ENCODE measurements around the gene IRAK3.
A peak's percentile ranks its signal among the peaks of the same experiment; 100 is the strongest.

The IRAK3 gene

GRCh38 chr12:66269757-66270383 is 80.9 kb downstream of the IRAK3 start:
- Histone ChIP-seq H3K23ac (ENCODE audit: low read depth, low read length, poor library complexity) (no peak overlapping the region), H3K4me3 (ENCODE audit: low read length in 2 of 2) (no peak overlapping the region), H3K27ac (replicated peaks; ENCODE audit: low read length) (no peak overlapping the region), H3K27me3 (ENCODE audit: control insufficient read depth in 3 of 3, insufficient read depth in 3 of 3, low read depth in 1 of 3, low read length in 3 of 3) (no peaks in the 10 kb centered on the region), H2BK5ac (ENCODE audit: low read length) (no peak overlapping the region), H3K79me1 (ENCODE audit: low read depth, low read length) (no peaks in the 10 kb centered on the region), H3K9ac (ENCODE audit: low read depth, low read length, poor library complexity) (no peak overlapping the region), H2BK15ac (ENCODE audit: low read length) (no peak overlapping the region), H4K8ac (ENCODE audit: low read depth, low read length) (no peak overlapping the region), H3K4me2 (ENCODE audit: insufficient read depth, low read length, poor library complexity, severe bottlenecking) (no peak overlapping the region), H3K4ac (ENCODE audit: low read length) (no peak overlapping the region), H3K4me1 (ENCODE audit: control insufficient read depth in 2 of 2, insufficient read depth in 1 of 2, low read depth in 1 of 2, low read length in 2 of 2) (peaks cover 0 to 3% of the 10 kb centered on the region in 2 donors), H2BK12ac (ENCODE audit: low read length) (no peak overlapping the region), H2AK5ac (ENCODE audit: low read depth, low read length) (no peak overlapping the region), H2AFZ (ENCODE audit: low read length) (peak overlapping the region; percentile 73), H2BK120ac (ENCODE audit: low read depth, low read length) (no peak overlapping the region), H3K36me3 (replicated peaks in 1 of 2; ENCODE audit: control insufficient read depth in 2 of 2, insufficient read depth in 2 of 2, low read length in 2 of 2) (no peaks in the 10 kb centered on the region), H3K9me3 (replicated peaks in 1 of 2; ENCODE audit: control insufficient read depth in 2 of 2, insufficient read depth in 1 of 2, low read depth in 1 of 2, low read length in 2 of 2) (no peaks in the 10 kb centered on the region), H3K14ac (ENCODE audit: low read length) (no peak overlapping the region), H4K91ac (ENCODE audit: low read depth, low read length, poor library complexity) (no peak overlapping the region), H3K18ac (ENCODE audit: low read length) (no peak overlapping the region)
- WGBS, 2 donors (ENCODE audit: extremely low coverage in 2 of 2, insufficient read length in 2 of 2, insufficient replicate concordance in 1 of 2), result no CpG with 5 or more reads among the region's 5 CpGs
- peak; percentile 38 for DNase-seq (ENCODE audit: low spot score)

- Histone ChIP-seq H2BK5ac (ENCODE audit: low read length) (no peak overlapping the region), H3K4ac (ENCODE audit: low read length) (no peak overlapping the region), H3K9ac (ENCODE audit: low read depth, low read length, poor library complexity) (no peak overlapping the region), H2BK15ac (ENCODE audit: low read length) (no peak overlapping the region), H3K14ac (ENCODE audit: low read length) (no peak overlapping the region), H4K91ac (ENCODE audit: low read depth, low read length, poor library complexity) (no peak overlapping the region), H2BK120ac (ENCODE audit: low read depth, low read length) (no peak overlapping the region), H2AFZ (ENCODE audit: low read length) (no peak overlapping the region), H2AK5ac (ENCODE audit: low read depth, low read length) (no peak overlapping the region), H3K23ac (ENCODE audit: low read depth, low read length, poor library complexity) (no peak overlapping the region), H3K27ac (replicated peaks; ENCODE audit: low read length) (no peak overlapping the region), H3K79me1 (ENCODE audit: low read depth, low read length) (no peaks in the 10 kb centered on the region), H3K9me3 (replicated peaks in 1 of 2; ENCODE audit: control insufficient read depth in 2 of 2, insufficient read depth in 1 of 2, low read depth in 1 of 2, low read length in 2 of 2) (no peaks in the 10 kb centered on the region), H3K4me1 (ENCODE audit: control insufficient read depth in 2 of 2, insufficient read depth in 1 of 2, low read depth in 1 of 2, low read length in 2 of 2) (peaks cover 0 to 3% of the 10 kb centered on the region in 2 donors), H3K4me2 (ENCODE audit: insufficient read depth, low read length, poor library complexity, severe bottlenecking) (no peak overlapping the region), H4K8ac (ENCODE audit: low read depth, low read length) (no peak overlapping the region), H3K4me3 (ENCODE audit: low read length in 2 of 2) (no peak overlapping the region), H3K27me3 (ENCODE audit: control insufficient read depth in 3 of 3, insufficient read depth in 3 of 3, low read depth in 1 of 3, low read length in 3 of 3) (no peaks in the 10 kb centered on the region), H2BK12ac (ENCODE audit: low read length) (no peak overlapping the region), H3K18ac (ENCODE audit: low read length) (no peak overlapping the region), H3K36me3 (replicated peaks in 1 of 2; ENCODE audit: control insufficient read depth in 2 of 2, insufficient read depth in 2 of 2, low read length in 2 of 2) (no peaks in the 10 kb centered on the region)
- no peak for DNase-seq (ENCODE audit: low spot score)
- WGBS, 2 donors (ENCODE audit: extremely low coverage in 2 of 2, insufficient read length in 2 of 2, insufficient replicate concordance in 1 of 2), result no CpG with 5 or more reads among the region's 1 CpG
Observed at GRCh38 chr12:66270613-66271012, 81.6 kb downstream of the IRAK3 start.

- no peak overlapping the region for H3K27ac ChIP-seq (replicated peaks; ENCODE audit: low read length)
- no peak overlapping the region for H3K4me2 ChIP-seq (ENCODE audit: insufficient read depth, low read length, poor library complexity, severe bottlenecking)
- no peak overlapping the region for H3K4ac ChIP-seq (ENCODE audit: low read length)
- DNase-seq (ENCODE audit: low spot score), result no peak
- H3K36me3 ChIP-seq (replicated peaks in 1 of 2; ENCODE audit: control insufficient read depth in 2 of 2, insufficient read depth in 2 of 2, low read length in 2 of 2), result no peaks in the 10 kb centered on the region
- H4K91ac ChIP-seq (ENCODE audit: low read depth, low read length, poor library complexity), result no peak overlapping the region
- no peak overlapping the region for H2BK15ac ChIP-seq (ENCODE audit: low read length)
- WGBS, 2 donors (ENCODE audit: extremely low coverage in 2 of 2, insufficient read length in 2 of 2, insufficient replicate concordance in 1 of 2), result no CpG with 5 or more reads among the region's 3 CpGs
- no peaks in the 10 kb centered on the region for H3K27me3 ChIP-seq (ENCODE audit: control insufficient read depth in 3 of 3, insufficient read depth in 3 of 3, low read depth in 1 of 3, low read length in 3 of 3)
- H2AK5ac ChIP-seq (ENCODE audit: low read depth, low read length), result no peak overlapping the region
- no peak overlapping the region for H2BK120ac ChIP-seq (ENCODE audit: low read depth, low read length)
- no peak overlapping the region for H3K23ac ChIP-seq (ENCODE audit: low read depth, low read length, poor library complexity)
- H4K8ac ChIP-seq (ENCODE audit: low read depth, low read length), result no peak overlapping the region
- no peak overlapping the region for H3K4me3 ChIP-seq (ENCODE audit: low read length in 2 of 2)
- no peak overlapping the region for H3K14ac ChIP-seq (ENCODE audit: low read length)
- no peak overlapping the region for H3K9ac ChIP-seq (ENCODE audit: low read depth, low read length, poor library complexity)
- H3K18ac ChIP-seq (ENCODE audit: low read length), result no peak overlapping the region
- no peak overlapping the region for H2BK5ac ChIP-seq (ENCODE audit: low read length)
- H3K9me3 ChIP-seq (replicated peaks in 1 of 2; ENCODE audit: control insufficient read depth in 2 of 2, insufficient read depth in 1 of 2, low read depth in 1 of 2, low read length in 2 of 2), result no peaks in the 10 kb centered on the region
- H2BK12ac ChIP-seq (ENCODE audit: low read length), result no peak overlapping the region
- H3K4me1 ChIP-seq (ENCODE audit: control insufficient read depth in 2 of 2, insufficient read depth in 1 of 2, low read depth in 1 of 2, low read length in 2 of 2), result peaks cover 0 to 3% of the 10 kb centered on the region in 2 donors
- no peaks in the 10 kb centered on the region for H3K79me1 ChIP-seq (ENCODE audit: low read depth, low read length)
- H2AFZ ChIP-seq (ENCODE audit: low read length), result no peak overlapping the region
Observed at GRCh38 chr12:66272650-66273049, 83.6 kb downstream of the IRAK3 start.

- Histone ChIP-seq H3K23ac (ENCODE audit: low read depth, low read length, poor library complexity) (no peak overlapping the region), H3K4me3 (ENCODE audit: low read length in 2 of 2) (no peak overlapping the region), H2BK120ac (ENCODE audit: low read depth, low read length) (no peak overlapping the region), H2BK5ac (ENCODE audit: low read length) (no peak overlapping the region), H3K18ac (ENCODE audit: low read length) (no peak overlapping the region), H3K4me2 (ENCODE audit: insufficient read depth, low read length, poor library complexity, severe bottlenecking) (no peak overlapping the region), H2AFZ (ENCODE audit: low read length) (no peak overlapping the region), H4K91ac (ENCODE audit: low read depth, low read length, poor library complexity) (no peak overlapping the region), H3K9ac (ENCODE audit: low read depth, low read length, poor library complexity) (no peak overlapping the region), H4K8ac (ENCODE audit: low read depth, low read length) (no peak overlapping the region), H3K9me3 (replicated peaks in 1 of 2; ENCODE audit: control insufficient read depth in 2 of 2, insufficient read depth in 1 of 2, low read depth in 1 of 2, low read length in 2 of 2) (no peaks in the 10 kb centered on the region), H3K4ac (ENCODE audit: low read length) (no peak overlapping the region), H3K27ac (replicated peaks; ENCODE audit: low read length) (no peak overlapping the region), H2BK15ac (ENCODE audit: low read length) (no peak overlapping the region), H3K4me1 (ENCODE audit: control insufficient read depth in 2 of 2, insufficient read depth in 1 of 2, low read depth in 1 of 2, low read length in 2 of 2) (peaks cover 0 to 3% of the 10 kb centered on the region in 2 donors), H3K36me3 (replicated peaks in 1 of 2; ENCODE audit: control insufficient read depth in 2 of 2, insufficient read depth in 2 of 2, low read length in 2 of 2) (no peaks in the 10 kb centered on the region), H3K14ac (ENCODE audit: low read length) (no peak overlapping the region), H3K79me1 (ENCODE audit: low read depth, low read length) (no peaks in the 10 kb centered on the region), H3K27me3 (ENCODE audit: control insufficient read depth in 3 of 3, insufficient read depth in 3 of 3, low read depth in 1 of 3, low read length in 3 of 3) (no peaks in the 10 kb centered on the region), H2AK5ac (ENCODE audit: low read depth, low read length) (no peak overlapping the region), H2BK12ac (ENCODE audit: low read length) (no peak overlapping the region)
- DNase-seq (ENCODE audit: low spot score), result no peak
- WGBS, 2 donors (ENCODE audit: extremely low coverage in 2 of 2, insufficient read length in 2 of 2, insufficient replicate concordance in 1 of 2), result no CpG with 5 or more reads among the region's 1 CpG
Observed at GRCh38 chr12:66273147-66273546, 84.1 kb downstream of the IRAK3 start.

All from neuronal stem cell (in vitro differentiated cells).